GM18511 (cell line): ENCODE data around the gene HOXD4.
A peak's percentile ranks its signal among the peaks of the same experiment; 100 is the strongest.

Source experiments
- ATAC-seq: cut with Tn5 transposase; IDR thresholded peaks from one replicate; pipeline ENCODE4 v1.9.1; 2021; ENCODE audit warnings: mild to moderate bottlenecking, moderate library complexity; ENCODE audit not compliant: unreplicated experiment

The HOXD4 gene

GRCh38 chr2:176187899-176188773 is 36.8 kb downstream of the HOXD4 start, which contains the start of gene HOXD1:
TSS of gene HOXD1 (plus strand) at chr2:176188668. CDS start at chr2:176188802, 134 bp downstream.
- peak; percentile 61 for ATAC-seq

GRCh38 chr2:176188774-176189680 is 37.7 kb downstream of the HOXD4 start:
- ATAC-seq: peak; percentile 24

- no peak for ATAC-seq
These were observed 38.6 kb downstream of the HOXD4 start for GRCh38 chr2:176189681-176190641.

GRCh38 chr2:176192351-176192750 is 41.0 kb downstream of the HOXD4 start:
- ATAC-seq: no peak

- no peak for ATAC-seq
These were observed 41.7 kb downstream of the HOXD4 start for GRCh38 chr2:176193048-176193447.

- no peak for ATAC-seq
These were observed 48.6 kb downstream of the HOXD4 start for GRCh38 chr2:176199902-176200301.

- ATAC-seq: no peak
These were observed 49.6 kb downstream of the HOXD4 start for GRCh38 chr2:176200971-176201370.

- no peak for ATAC-seq
These were observed 51.1 kb downstream of the HOXD4 start for GRCh38 chr2:176202491-176202890.
